Loucy (cell line): ENCODE measurements around the gene AKAIN1.

Source experiments
- EZH2phosphoT487 ChIP-seq: fragments of 200-600 bp; IDR thresholded peaks from 2 replicates; pipeline ENCODE4 v1.6.1; 2018; ENCODE audit warnings: antibody characterized with exemption, mild to moderate bottlenecking, moderate library complexity, borderline replicate concordance
- TF ChIP-seq, protein P1 (sequence below): fragments of 200-600 bp; sonication (generic); conservative IDR thresholded peaks from 2 replicates; pipeline ENCODE4 v1.5.1; 2014; ENCODE audit warnings: mild to moderate bottlenecking, antibody characterized with exemption, low read length

DNA sequence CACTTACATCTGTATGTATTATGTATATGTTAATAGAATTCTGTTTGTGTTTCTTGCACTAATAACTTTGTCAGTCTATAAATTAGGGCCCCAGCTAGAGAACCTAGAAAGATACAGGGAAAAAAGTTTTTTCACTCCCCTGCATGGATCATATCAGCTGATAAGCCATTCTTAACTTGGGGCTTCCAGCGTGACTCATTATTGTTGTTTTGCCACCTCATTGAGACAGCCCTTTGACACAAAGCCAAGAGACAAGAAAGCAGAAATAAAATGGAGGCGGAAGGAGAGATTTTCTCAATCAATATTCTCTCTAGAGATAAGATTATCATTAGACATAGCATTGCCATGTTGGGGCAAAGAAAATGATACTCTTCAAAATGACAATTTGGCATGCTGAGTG is 93.4 kb downstream of the AKAIN1 start:
- TF ChIP-seq, protein P1, sequence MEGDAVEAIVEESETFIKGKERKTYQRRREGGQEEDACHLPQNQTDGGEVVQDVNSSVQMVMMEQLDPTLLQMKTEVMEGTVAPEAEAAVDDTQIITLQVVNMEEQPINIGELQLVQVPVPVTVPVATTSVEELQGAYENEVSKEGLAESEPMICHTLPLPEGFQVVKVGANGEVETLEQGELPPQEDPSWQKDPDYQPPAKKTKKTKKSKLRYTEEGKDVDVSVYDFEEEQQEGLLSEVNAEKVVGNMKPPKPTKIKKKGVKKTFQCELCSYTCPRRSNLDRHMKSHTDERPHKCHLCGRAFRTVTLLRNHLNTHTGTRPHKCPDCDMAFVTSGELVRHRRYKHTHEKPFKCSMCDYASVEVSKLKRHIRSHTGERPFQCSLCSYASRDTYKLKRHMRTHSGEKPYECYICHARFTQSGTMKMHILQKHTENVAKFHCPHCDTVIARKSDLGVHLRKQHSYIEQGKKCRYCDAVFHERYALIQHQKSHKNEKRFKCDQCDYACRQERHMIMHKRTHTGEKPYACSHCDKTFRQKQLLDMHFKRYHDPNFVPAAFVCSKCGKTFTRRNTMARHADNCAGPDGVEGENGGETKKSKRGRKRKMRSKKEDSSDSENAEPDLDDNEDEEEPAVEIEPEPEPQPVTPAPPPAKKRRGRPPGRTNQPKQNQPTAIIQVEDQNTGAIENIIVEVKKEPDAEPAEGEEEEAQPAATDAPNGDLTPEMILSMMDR = no peak
- no peak for TF ChIP-seq EZH2phosphoT487
